Loucy (cell line): ENCODE results near the gene FSIP1.

ENCODE experiments used
- CTCF ChIP-seq: fragments of 200-600 bp; sonication (generic); conservative IDR thresholded peaks from 2 replicates; pipeline ENCODE4 v1.5.1; 2014; ENCODE audit warnings: mild to moderate bottlenecking, antibody characterized with exemption, low read length
- EZH2phosphoT487 ChIP-seq: fragments of 200-600 bp; IDR thresholded peaks from 2 replicates; pipeline ENCODE4 v1.6.1; 2018; ENCODE audit warnings: antibody characterized with exemption, mild to moderate bottlenecking, moderate library complexity, borderline replicate concordance

GRCh38 chr15:39799552-39800011 lies 16.9 kb upstream of the FSIP1 start:
- TF ChIP-seq CTCF (no peak), EZH2phosphoT487 (no peak)
